Esophagus squamous epithelium (tissue), 5 donors: ENCODE results near the gene BEX2. TPM values are rescaled to one million over a fixed set of nuclear protein-coding genes. Genes with fewer than 3 reads are reported as not detected.

Experiments
- DNase-seq: peaks from one replicate; lab custom pipeline; 2025; lab: John Stamatoyannopoulos, UW
- H3K27ac ChIP-seq, 4 donors: fragments of 200-600 bp; sonication (generic); one replicate each; pipeline ENCODE4 v1.5.1; 2016 to 2019; ENCODE audit warnings: mild to moderate bottlenecking in 1 of 4
- H3K27me3 ChIP-seq, 4 donors: fragments of 200-600 bp; sonication (generic); 1 replicate in 3 of 4; 2 replicates in 1 of 4; pipeline versions ENCODE4 v1.5.1 to v1.6.0; 2017 to 2021; ENCODE audit warnings: antibody characterized with exemption in 1 of 4
- H3K36me3 ChIP-seq, 3 donors: fragments of 200-600 bp; sonication (generic); one replicate each; pipeline ENCODE4 v1.5.1; 2016 to 2019
- H3K4me1 ChIP-seq, 3 donors: fragments of 200-600 bp; sonication (generic); one replicate each; pipeline ENCODE4 v1.5.1; 2017 to 2019
- H3K4me3 ChIP-seq, 4 donors: fragments of 200-600 bp; sonication (generic); 1 replicate in 3 of 4; 2 replicates in 1 of 4; pipeline ENCODE4 v1.5.1; 2016 to 2019; ENCODE audit warnings: mild to moderate bottlenecking in 2 of 4, moderate library complexity in 1 of 4
- H3K9me3 ChIP-seq, 3 donors: fragments of 200-600 bp; sonication (generic); one replicate each; pipeline ENCODE4 v1.5.1; 2016 to 2019
- CTCF ChIP-seq, 6 experiments: fragments of 450-650 bp in 4 of 6; fragments of 200-600 bp in 2 of 6; sonication (generic) in 2 of 6; IDR thresholded peaks; one replicate each; pipeline ENCODE4 v1.5.1; 2016 to 2019; ENCODE audit warnings: antibody characterized with exemption in 6 of 6, mild to moderate bottlenecking in 4 of 6, moderate library complexity in 4 of 6
- POLR2A ChIP-seq, 4 donors: fragments of 450-650 bp; IDR thresholded peaks; one replicate each; pipeline ENCODE4 v1.6.1; 2017; ENCODE audit warnings: antibody characterized with exemption in 4 of 4, mild to moderate bottlenecking in 4 of 4, moderate library complexity in 3 of 4
- WGBS, 2 donors: methylation state at CpG; one replicate each; pipeline ENCODE4 v1.1.5; 2018; 5-methylcytosine and 5-hydroxymethylcytosine counted together
- intact Hi-C: fragments of 100-400 bp; cut with DNase I; formaldehyde crosslinking; loops from one replicate; pipeline ENCODE4 v1.15.0; 2022
- total RNA-seq, 4 donors: library from RNA; depleted of rRNA; stranded (reverse); fragments of >200 nt; gene quantifications; one replicate each; pipeline ENCODE4 v1.1.0, GENCODE V29; 2016
- donor health status: DM: yes; HTN: yes; CAD: no.

Gene BEX2
- total RNA-seq, 4 donors from 2014 or later, result 3.3 to 10.7 (median 7.8) TPM

DNA sequence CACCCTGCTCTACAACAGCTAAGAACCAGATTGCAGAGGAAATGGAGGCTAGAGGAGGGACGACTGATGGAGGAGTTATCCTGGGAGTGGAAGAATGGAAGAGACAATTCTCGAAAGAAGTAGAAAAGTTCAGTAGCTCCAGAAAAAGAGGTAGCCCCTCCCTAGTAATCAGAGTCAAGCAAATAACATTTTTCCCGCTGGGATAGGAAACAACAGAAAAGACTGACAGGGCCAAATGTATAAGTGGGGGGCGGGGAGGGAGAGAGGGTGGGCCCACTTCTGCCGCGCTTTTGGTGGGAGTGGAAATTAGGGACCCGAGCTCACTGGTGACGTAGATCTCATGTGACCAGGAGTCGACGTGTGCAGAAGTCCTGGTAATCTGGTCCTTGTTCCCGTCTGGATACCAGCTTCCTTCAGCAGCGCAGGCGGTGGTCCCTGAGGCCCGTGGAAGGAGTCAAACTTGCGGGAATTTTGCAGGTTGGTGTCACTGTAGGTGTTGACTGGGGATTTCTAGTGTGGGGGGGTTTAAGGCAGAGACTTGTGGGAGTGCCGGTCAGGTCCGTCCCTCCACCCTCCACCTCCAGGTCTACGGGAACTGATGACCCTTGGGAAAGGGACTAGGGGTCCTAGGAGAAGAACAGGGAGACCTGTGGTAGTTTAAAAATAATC, 45.5 kb upstream of the BEX2 start, which contains the start of gene TCEAL9:
Gene TCEAL9 (plus strand): TSS at position 377 of the 669 bp plus-strand sequence. CDS start 1,179 bp downstream, outside the sequence.
- WGBS, 2 donors, result 1 to 17% methylated on average over 11 to 14 of the region's 18 CpGs
- no peak for DNase-seq
- TF ChIP-seq CTCF (IDR thresholded peaks at IDR 0.05) (no peak), POLR2A (IDR thresholded peaks at IDR 0.05) (peak in 2 of 4 donors; percentile 48 to 67)
- no peaks in the 10 kb centered on the region for H3K9me3 ChIP-seq
- intact Hi-C loops, result no loop called here
- H3K27me3 ChIP-seq, result no peaks in the 10 kb centered on the region
- H3K4me3 ChIP-seq, result peak within 1 kb of the TSS; percentile 59 to 71 (median 62)
- H3K27ac ChIP-seq, result peak within 1 kb of the TSS; percentile 81 to 91 (median 90)
- no peaks in the 10 kb centered on the region for H3K36me3 ChIP-seq
- peaks cover 0 to 14% (median 0%) of the 10 kb centered on the region in 3 donors for H3K4me1 ChIP-seq

- Histone ChIP-seq H3K4me3 (no peak overlapping the region), H3K36me3 (no peaks in the 10 kb centered on the region), H3K27ac (no peak overlapping the region), H3K27me3 (peaks cover 0 to 7% (median 0%) of the 10 kb centered on the region in 4 donors), H3K9me3 (no peaks in the 10 kb centered on the region), H3K4me1 (no peaks in the 10 kb centered on the region)
- no peak for DNase-seq
- 66 to 67% methylated on average over 24 to 29 of the region's 29 CpGs for WGBS, 2 donors
- intact Hi-C loops, result no loop called here
- TF ChIP-seq POLR2A (IDR thresholded peaks at IDR 0.05) (no peak), CTCF (IDR thresholded peaks at IDR 0.05) (no peak)
Observed at GRCh38 chrX:103347682-103348397, 37.0 kb upstream of the BEX2 start.

GRCh38 chrX:103344606-103345005, 33.8 kb upstream of the BEX2 start:
- 51 to 78% methylated on average over 2 of the region's 2 CpGs for WGBS, 2 donors
- H3K9me3 ChIP-seq, result no peaks in the 10 kb centered on the region
- H3K27me3 ChIP-seq, result peaks cover 0 to 7% (median 0%) of the 10 kb centered on the region in 4 donors
- intact Hi-C loops, result loop anchor here (5.0 kb wide), 1 partner anchor 118 kb away; no protein-coding TSS in a partner anchor
- H3K4me1 ChIP-seq, result no peaks in the 10 kb centered on the region
- no peaks in the 10 kb centered on the region for H3K36me3 ChIP-seq
- TF ChIP-seq POLR2A (IDR thresholded peaks at IDR 0.05) (no peak), CTCF (IDR thresholded peaks at IDR 0.05) (no peak)
- H3K4me3 ChIP-seq, result no peak overlapping the region
- no peak for DNase-seq
- H3K27ac ChIP-seq, result no peak overlapping the region

GRCh38 chrX:103343105-103343504, 32.3 kb upstream of the BEX2 start:
- H3K27ac ChIP-seq, result no peak overlapping the region

More at GRCh38 chrX:103343105-103343504, 32.3 kb upstream of the BEX2 start:
- Histone ChIP-seq H3K36me3 (no peaks in the 10 kb centered on the region), H3K4me1 (no peaks in the 10 kb centered on the region), H3K4me3 (no peak overlapping the region), H3K27me3 (peaks cover 0 to under 1% (median 0%) of the 10 kb centered on the region in 4 donors), H3K9me3 (no peaks in the 10 kb centered on the region)
- DNase-seq, result no peak
- TF ChIP-seq POLR2A (IDR thresholded peaks at IDR 0.05) (no peak), CTCF (IDR thresholded peaks at IDR 0.05) (peak; percentile 25 to 70 (median 60))
- 0 to 20% methylated on average over 2 of the region's 2 CpGs for WGBS, 2 donors
- intact Hi-C loops, result loop anchor here (5.0 kb wide), 1 partner anchor 119 kb away; no protein-coding TSS in a partner anchor
